SK-N-SH treated with all-trans-retinoic acid at 6 μM for 48 hours (cell line): Measurements from ENCODE around the gene TES.

Experiments
- CSDC2 ChIP-seq: fragments of 250-450 bp; sonication (Bioruptor Pico); IDR thresholded peaks from 2 replicates; pipeline ENCODE4 v1.5.0; 2020; ENCODE audit warnings: mild to moderate bottlenecking, moderate library complexity
- OSR1 ChIP-seq: fragments of 250-450 bp; sonication (Bioruptor Pico); IDR thresholded peaks from 2 replicates; pipeline ENCODE4 v1.8.0; 2022; ENCODE audit warnings: moderate library complexity, mild to moderate bottlenecking, inconsistent platforms
- SNAI2 ChIP-seq: fragments of 250-450 bp; sonication (Bioruptor Pico); IDR thresholded peaks from 2 replicates; pipeline ENCODE4 v1.5.0; 2020; ENCODE audit warnings: mild to moderate bottlenecking, moderate library complexity
- TCF4 ChIP-seq: fragments of 250-450 bp; sonication (Bioruptor Pico); IDR thresholded peaks from 2 replicates; pipeline ENCODE4 v1.8.0; 2021; ENCODE audit warnings: mild to moderate bottlenecking, moderate library complexity, borderline replicate concordance
- ZC3H10 ChIP-seq: fragments of 250-450 bp; sonication (Bioruptor Pico); IDR thresholded peaks from 2 replicates; pipeline ENCODE4 v1.5.1; 2021; ENCODE audit warnings: mild to moderate bottlenecking, moderate library complexity
- ZFP3 ChIP-seq: fragments of 250-450 bp; sonication (Bioruptor Pico); IDR thresholded peaks from 2 replicates; pipeline ENCODE4 v1.5.0; 2020; ENCODE audit warnings: mild to moderate bottlenecking, moderate library complexity
- ZFP30 ChIP-seq: fragments of 450-650 bp; formaldehyde crosslinking; IDR thresholded peaks from 2 replicates; pipeline ENCODE4 v1.5.0; 2022; ENCODE audit warnings: mild to moderate bottlenecking, moderate library complexity
- ZNF70 ChIP-seq: fragments of 450-650 bp; formaldehyde crosslinking; IDR thresholded peaks from 2 replicates; pipeline ENCODE4 v1.5.0; 2020; ENCODE audit warnings: mild to moderate bottlenecking, moderate library complexity
- TF ChIP-seq, protein P1 (sequence below): fragments of 250-450 bp; sonication (Bioruptor Pico); IDR thresholded peaks from 2 replicates; pipeline ENCODE4 v1.5.0; 2020; ENCODE audit warnings: mild to moderate bottlenecking, moderate library complexity
- TF ChIP-seq, protein P2 (sequence below): fragments of 250-450 bp; sonication (Bioruptor Pico); IDR thresholded peaks from 2 replicates; pipeline ENCODE4 v1.8.0; 2020; ENCODE audit warnings: mild to moderate bottlenecking, moderate library complexity, borderline replicate concordance
- TF ChIP-seq, protein P3 (sequence below): fragments of 250-450 bp; sonication (Bioruptor Pico); IDR thresholded peaks from 2 replicates; pipeline ENCODE4 v1.5.1; 2021; ENCODE audit warnings: mild to moderate bottlenecking, moderate library complexity

DNA sequence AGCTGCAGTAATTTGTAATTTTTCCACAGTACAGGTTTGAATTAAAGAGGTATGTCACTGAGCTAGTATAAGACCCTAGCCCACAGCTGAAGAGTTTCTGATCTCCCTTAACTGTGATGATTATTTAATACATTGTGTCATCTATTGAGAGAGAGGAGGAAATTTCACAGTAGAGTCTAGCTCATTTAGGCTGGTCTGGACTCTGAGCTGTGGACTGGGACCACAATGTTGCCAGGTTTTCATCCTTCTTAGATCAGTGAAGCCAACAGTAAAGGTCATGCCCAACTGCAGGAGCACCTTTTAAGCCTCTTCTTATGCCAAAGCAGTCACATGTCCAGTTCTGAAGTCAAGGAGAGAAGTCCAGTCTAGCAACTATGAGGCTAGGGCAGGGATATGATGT lies 8.9 kb downstream of the TES start:
- TF ChIP-seq OSR1, result no peak
- TF ChIP-seq, protein P1, sequence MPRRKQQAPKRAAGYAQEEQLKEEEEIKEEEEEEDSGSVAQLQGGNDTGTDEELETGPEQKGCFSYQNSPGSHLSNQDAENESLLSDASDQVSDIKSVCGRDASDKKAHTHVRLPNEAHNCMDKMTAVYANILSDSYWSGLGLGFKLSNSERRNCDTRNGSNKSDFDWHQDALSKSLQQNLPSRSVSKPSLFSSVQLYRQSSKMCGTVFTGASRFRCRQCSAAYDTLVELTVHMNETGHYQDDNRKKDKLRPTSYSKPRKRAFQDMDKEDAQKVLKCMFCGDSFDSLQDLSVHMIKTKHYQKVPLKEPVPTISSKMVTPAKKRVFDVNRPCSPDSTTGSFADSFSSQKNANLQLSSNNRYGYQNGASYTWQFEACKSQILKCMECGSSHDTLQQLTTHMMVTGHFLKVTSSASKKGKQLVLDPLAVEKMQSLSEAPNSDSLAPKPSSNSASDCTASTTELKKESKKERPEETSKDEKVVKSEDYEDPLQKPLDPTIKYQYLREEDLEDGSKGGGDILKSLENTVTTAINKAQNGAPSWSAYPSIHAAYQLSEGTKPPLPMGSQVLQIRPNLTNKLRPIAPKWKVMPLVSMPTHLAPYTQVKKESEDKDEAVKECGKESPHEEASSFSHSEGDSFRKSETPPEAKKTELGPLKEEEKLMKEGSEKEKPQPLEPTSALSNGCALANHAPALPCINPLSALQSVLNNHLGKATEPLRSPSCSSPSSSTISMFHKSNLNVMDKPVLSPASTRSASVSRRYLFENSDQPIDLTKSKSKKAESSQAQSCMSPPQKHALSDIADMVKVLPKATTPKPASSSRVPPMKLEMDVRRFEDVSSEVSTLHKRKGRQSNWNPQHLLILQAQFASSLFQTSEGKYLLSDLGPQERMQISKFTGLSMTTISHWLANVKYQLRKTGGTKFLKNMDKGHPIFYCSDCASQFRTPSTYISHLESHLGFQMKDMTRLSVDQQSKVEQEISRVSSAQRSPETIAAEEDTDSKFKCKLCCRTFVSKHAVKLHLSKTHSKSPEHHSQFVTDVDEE (CRISPR knock-in tag), result no peak
- no peak for TF ChIP-seq SNAI2 (CRISPR knock-in tag)
- TF ChIP-seq ZC3H10 (CRISPR knock-in tag), result no peak
- TF ChIP-seq, protein P2, sequence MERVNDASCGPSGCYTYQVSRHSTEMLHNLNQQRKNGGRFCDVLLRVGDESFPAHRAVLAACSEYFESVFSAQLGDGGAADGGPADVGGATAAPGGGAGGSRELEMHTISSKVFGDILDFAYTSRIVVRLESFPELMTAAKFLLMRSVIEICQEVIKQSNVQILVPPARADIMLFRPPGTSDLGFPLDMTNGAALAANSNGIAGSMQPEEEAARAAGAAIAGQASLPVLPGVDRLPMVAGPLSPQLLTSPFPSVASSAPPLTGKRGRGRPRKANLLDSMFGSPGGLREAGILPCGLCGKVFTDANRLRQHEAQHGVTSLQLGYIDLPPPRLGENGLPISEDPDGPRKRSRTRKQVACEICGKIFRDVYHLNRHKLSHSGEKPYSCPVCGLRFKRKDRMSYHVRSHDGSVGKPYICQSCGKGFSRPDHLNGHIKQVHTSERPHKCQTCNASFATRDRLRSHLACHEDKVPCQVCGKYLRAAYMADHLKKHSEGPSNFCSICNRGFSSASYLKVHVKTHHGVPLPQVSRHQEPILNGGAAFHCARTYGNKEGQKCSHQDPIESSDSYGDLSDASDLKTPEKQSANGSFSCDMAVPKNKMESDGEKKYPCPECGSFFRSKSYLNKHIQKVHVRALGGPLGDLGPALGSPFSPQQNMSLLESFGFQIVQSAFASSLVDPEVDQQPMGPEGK (CRISPR knock-in tag), result no peak
- TF ChIP-seq TCF4, result no peak
- TF ChIP-seq CSDC2 (CRISPR knock-in tag), result no peak
- no peak for TF ChIP-seq ZFP3 (CRISPR knock-in tag)
- TF ChIP-seq, protein P3, sequence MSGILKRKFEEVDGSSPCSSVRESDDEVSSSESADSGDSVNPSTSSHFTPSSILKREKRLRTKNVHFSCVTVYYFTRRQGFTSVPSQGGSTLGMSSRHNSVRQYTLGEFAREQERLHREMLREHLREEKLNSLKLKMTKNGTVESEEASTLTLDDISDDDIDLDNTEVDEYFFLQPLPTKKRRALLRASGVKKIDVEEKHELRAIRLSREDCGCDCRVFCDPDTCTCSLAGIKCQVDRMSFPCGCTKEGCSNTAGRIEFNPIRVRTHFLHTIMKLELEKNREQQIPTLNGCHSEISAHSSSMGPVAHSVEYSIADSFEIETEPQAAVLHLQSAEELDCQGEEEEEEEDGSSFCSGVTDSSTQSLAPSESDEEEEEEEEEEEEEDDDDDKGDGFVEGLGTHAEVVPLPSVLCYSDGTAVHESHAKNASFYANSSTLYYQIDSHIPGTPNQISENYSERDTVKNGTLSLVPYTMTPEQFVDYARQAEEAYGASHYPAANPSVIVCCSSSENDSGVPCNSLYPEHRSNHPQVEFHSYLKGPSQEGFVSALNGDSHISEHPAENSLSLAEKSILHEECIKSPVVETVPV (CRISPR knock-in tag), result no peak
- TF ChIP-seq ZNF70, result no peak
- TF ChIP-seq ZFP30 (CRISPR knock-in tag), result no peak
